ENCODE results near the gene ENTPD3. TPM values are rescaled to one million over a fixed set of nuclear protein-coding genes. Genes with fewer than 3 reads are reported as not detected.

Gene ENTPD3
- total RNA-seq, 1 donor from 2014 or later = 0.29 TPM

DNA sequence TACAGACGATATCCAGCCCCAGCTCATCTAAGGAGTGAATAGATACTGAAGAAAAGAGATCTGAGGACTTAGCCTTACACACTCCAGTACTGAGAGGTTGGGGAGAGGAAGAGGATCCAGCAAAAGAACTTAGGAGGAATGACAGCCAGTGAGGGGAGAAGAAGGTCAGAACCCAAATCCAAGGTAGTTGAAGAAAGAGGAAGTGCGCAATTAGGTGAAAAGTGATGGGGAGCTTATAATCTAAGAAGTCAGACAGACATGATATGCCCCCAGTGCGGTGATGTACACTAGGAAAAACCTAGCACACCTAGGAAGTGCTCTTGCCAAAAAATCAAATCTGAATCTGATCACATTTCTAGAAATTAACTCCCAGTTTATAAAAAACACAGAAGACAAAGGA, 20.6 kb downstream of the ENTPD3 start:
- no peaks in the 10 kb centered on the region for H3K36me3 ChIP-seq (ENCODE audit: control insufficient read depth, insufficient read depth, low read length)
- no peak for DNase-seq (ENCODE audit: low read depth)
- TF ChIP-seq, protein P1, sequence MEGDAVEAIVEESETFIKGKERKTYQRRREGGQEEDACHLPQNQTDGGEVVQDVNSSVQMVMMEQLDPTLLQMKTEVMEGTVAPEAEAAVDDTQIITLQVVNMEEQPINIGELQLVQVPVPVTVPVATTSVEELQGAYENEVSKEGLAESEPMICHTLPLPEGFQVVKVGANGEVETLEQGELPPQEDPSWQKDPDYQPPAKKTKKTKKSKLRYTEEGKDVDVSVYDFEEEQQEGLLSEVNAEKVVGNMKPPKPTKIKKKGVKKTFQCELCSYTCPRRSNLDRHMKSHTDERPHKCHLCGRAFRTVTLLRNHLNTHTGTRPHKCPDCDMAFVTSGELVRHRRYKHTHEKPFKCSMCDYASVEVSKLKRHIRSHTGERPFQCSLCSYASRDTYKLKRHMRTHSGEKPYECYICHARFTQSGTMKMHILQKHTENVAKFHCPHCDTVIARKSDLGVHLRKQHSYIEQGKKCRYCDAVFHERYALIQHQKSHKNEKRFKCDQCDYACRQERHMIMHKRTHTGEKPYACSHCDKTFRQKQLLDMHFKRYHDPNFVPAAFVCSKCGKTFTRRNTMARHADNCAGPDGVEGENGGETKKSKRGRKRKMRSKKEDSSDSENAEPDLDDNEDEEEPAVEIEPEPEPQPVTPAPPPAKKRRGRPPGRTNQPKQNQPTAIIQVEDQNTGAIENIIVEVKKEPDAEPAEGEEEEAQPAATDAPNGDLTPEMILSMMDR (IDR thresholded peaks at IDR 0.05; ENCODE audit: insufficient read depth, low read length, poor library complexity, severe bottlenecking) = no peak

DNA sequence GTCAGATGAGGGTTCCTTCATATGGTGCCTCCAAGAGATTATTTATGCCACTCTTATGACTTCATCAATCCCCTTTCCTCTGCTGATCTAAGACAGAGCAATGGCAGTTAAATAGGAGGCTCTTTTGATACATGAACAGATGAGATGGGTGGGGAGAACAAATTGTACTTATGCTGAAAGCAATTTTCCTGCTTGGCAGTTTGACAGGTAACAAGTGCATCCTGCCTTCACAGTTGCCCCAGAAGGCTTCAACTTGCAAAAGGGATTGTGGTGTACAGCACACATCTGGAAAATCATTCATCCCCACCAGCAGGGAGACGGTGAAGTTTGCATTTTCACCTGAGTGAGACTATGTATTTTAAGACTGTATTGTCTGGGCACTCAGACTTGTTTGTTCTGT, 27.3 kb downstream of the ENTPD3 start:
- no peak for DNase-seq (ENCODE audit: low read depth)
- H3K27me3 ChIP-seq (ENCODE audit: control insufficient read depth, insufficient read depth, low read length) = no peaks in the 10 kb centered on the region
- H3K4me3 ChIP-seq (ENCODE audit: low read depth, low read length) = no peak overlapping the region
- TF ChIP-seq, protein P1 (IDR thresholded peaks at IDR 0.05; ENCODE audit: insufficient read depth, low read length, poor library complexity, severe bottlenecking) = no peak
- no peaks in the 10 kb centered on the region for H3K36me3 ChIP-seq (ENCODE audit: control insufficient read depth, insufficient read depth, low read length)

More for the DNA sequence above, 20.6 kb downstream of the ENTPD3 start:
- Histone ChIP-seq H3K4me3 (ENCODE audit: low read depth, low read length) (no peak overlapping the region), H3K27me3 (ENCODE audit: control insufficient read depth, insufficient read depth, low read length) (no peaks in the 10 kb centered on the region)

DNA sequence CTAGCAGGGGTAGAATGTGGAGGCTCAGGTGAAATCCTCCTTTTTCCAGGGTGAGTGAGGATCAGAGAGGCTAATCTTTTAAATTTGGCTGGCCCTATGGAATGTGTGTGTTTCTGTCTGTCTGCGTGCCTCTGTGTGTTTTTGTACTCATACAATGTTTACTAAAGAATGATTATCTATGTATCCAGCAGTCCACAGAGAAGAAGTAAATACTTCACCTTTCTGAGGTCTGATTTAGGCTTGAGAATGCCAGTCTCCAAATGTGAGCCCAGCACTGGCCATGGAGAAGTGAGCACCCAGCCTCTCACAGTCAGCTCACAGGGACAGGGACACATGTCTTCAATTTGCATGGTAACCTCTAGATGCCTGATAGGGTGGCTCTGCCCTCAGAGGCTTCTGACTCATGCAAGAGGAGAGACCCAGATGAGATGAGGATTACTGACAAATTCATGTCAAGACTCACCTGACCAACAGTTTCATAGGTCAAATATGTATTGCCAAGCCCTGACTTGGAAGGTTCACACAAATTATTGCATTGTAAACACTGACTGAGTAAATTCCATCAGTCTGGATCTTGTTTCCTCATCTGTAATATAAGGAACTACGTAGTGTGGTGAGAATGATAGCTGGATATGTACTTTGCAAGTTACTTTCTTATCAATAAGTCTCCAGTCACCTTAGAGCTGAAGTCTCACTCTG, 31.0 kb downstream of the ENTPD3 start:
- TF ChIP-seq, protein P1 (IDR thresholded peaks at IDR 0.05; ENCODE audit: insufficient read depth, low read length, poor library complexity, severe bottlenecking) = no peak
- H3K4me3 ChIP-seq (ENCODE audit: low read depth, low read length) = no peak overlapping the region
- H3K36me3 ChIP-seq (ENCODE audit: control insufficient read depth, insufficient read depth, low read length) = no peaks in the 10 kb centered on the region
- no peak for DNase-seq (ENCODE audit: low read depth)
- no peaks in the 10 kb centered on the region for H3K27me3 ChIP-seq (ENCODE audit: control insufficient read depth, insufficient read depth, low read length)

GRCh38 chr3:40422861-40423260, 35.9 kb downstream of the ENTPD3 start:
- no peak for DNase-seq (ENCODE audit: low read depth)
- no peaks in the 10 kb centered on the region for H3K27me3 ChIP-seq (ENCODE audit: control insufficient read depth, insufficient read depth, low read length)
- H3K4me3 ChIP-seq (ENCODE audit: low read depth, low read length) = no peak overlapping the region
- TF ChIP-seq, protein P1 (IDR thresholded peaks at IDR 0.05; ENCODE audit: insufficient read depth, low read length, poor library complexity, severe bottlenecking) = no peak
- H3K36me3 ChIP-seq (ENCODE audit: control insufficient read depth, insufficient read depth, low read length) = no peaks in the 10 kb centered on the region

DNA sequence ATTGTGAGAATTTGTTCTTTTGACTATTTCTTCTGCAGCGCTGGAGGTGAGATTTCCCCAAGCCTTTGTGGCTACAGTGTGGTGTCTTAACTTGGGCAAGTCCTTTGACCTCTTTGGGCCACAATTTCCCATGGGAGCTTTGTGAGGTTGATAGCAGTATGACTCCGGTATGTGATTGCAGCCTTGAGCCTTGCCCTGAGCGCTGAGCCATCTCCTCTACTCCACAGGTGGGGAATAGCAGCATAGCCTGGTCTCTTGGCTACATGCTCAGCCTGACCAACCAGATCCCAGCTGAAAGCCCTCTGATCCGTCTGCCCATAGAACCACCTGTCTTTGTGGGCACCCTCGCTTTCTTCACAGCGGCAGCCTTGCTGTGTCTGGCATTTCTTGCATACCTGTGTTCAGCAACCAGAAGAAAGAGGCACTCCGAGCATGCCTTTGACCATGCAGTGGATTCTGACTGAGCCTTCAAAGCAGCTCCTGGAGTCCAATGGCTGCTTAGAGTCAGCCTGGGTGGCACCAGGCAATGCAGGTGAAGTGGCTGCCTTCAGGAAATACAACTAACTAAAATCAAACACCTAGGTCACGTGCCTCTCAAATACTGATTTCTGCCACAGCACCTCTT, 40.2 kb downstream of the ENTPD3 start:
- DNase-seq (ENCODE audit: low read depth) = no peak
- no peaks in the 10 kb centered on the region for H3K27me3 ChIP-seq (ENCODE audit: control insufficient read depth, insufficient read depth, low read length)
- TF ChIP-seq, protein P1 (IDR thresholded peaks at IDR 0.05; ENCODE audit: insufficient read depth, low read length, poor library complexity, severe bottlenecking) = no peak

More for the DNA sequence above, 40.2 kb downstream of the ENTPD3 start:
- H3K4me3 ChIP-seq (ENCODE audit: low read depth, low read length) = no peak overlapping the region
- no peaks in the 10 kb centered on the region for H3K36me3 ChIP-seq (ENCODE audit: control insufficient read depth, insufficient read depth, low read length)

Measured in kidney epithelial cell (primary cell).